Liver (tissue), 9 donors: ENCODE results near the gene CD247. TPM values are rescaled to one million over a fixed set of nuclear protein-coding genes. Genes with fewer than 3 reads are reported as not detected.

Source experiments
- DNase-seq: peaks from one replicate; pipeline ENCODE4 v3.0.0-alpha.2; 2017; ENCODE audit warnings: low spot score
- H3K27ac ChIP-seq, 2 donors: one replicate each; pipeline ENCODE4 v1.7.0; 2013; ENCODE audit warnings: inconsistent platforms in 2 of 2, low read length in 2 of 2, control low read depth in 1 of 2, low read depth in 1 of 2, mild to moderate bottlenecking in 1 of 2
- H3K27me3 ChIP-seq, 4 donors: one replicate each; pipeline versions ENCODE4 v1.6.1 to v1.7.0; 2013; ENCODE audit warnings: low read length in 3 of 4, inconsistent platforms in 1 of 4, mild to moderate bottlenecking in 1 of 4, moderate library complexity in 1 of 4; ENCODE audit not compliant: control insufficient read depth in 4 of 4, insufficient read depth in 4 of 4
- H3K36me3 ChIP-seq, 4 donors: one replicate each; pipeline versions ENCODE4 v1.6.1 to v1.7.0; 2013; ENCODE audit warnings: low read length in 3 of 4, mild to moderate bottlenecking in 3 of 4, low read depth in 1 of 4, moderate library complexity in 1 of 4; ENCODE audit not compliant: control insufficient read depth in 4 of 4, insufficient read depth in 3 of 4
- H3K4me1 ChIP-seq, 4 donors: one replicate each; pipeline versions ENCODE4 v1.6.1 to v1.7.0; 2013; ENCODE audit warnings: low read length in 3 of 4, mild to moderate bottlenecking in 3 of 4, moderate library complexity in 1 of 4; ENCODE audit not compliant: control insufficient read depth in 4 of 4, insufficient read depth in 4 of 4
- H3K4me3 ChIP-seq, 3 donors: one replicate each; pipeline versions ENCODE4 v1.6.1 to v1.7.0; 2013; ENCODE audit warnings: low read length in 3 of 3, control low read depth in 1 of 3, low read depth in 1 of 3, mild to moderate bottlenecking in 1 of 3
- H3K9ac ChIP-seq, 2 donors: one replicate each; pipeline ENCODE4 v1.7.0; 2013; ENCODE audit warnings: low read length in 2 of 2, mild to moderate bottlenecking in 2 of 2, moderate library complexity in 2 of 2, control low read depth in 1 of 2, low read depth in 1 of 2
- H3K9me3 ChIP-seq, 4 donors: one replicate each; pipeline versions ENCODE4 v1.6.1 to v1.7.0; 2013; ENCODE audit warnings: low read length in 3 of 4; ENCODE audit not compliant: control insufficient read depth in 4 of 4
- ATF3 ChIP-seq: IDR thresholded peaks from 2 replicates; pipeline ENCODE4 v1.6.1; 2016; ENCODE audit warnings: antibody characterized with exemption
- EGR1 ChIP-seq, 2 donors: IDR thresholded peaks; 2 replicates each; pipeline ENCODE4 v1.6.1; 2016 to 2018; ENCODE audit warnings: antibody characterized with exemption in 2 of 2, low read depth in 2 of 2
- FOXA1 ChIP-seq: IDR thresholded peaks from 2 replicates; pipeline ENCODE4 v1.6.1; 2016; ENCODE audit warnings: antibody characterized with exemption
- FOXA2 ChIP-seq: IDR thresholded peaks from 2 replicates; pipeline ENCODE4 v1.6.1; 2016; ENCODE audit warnings: antibody characterized with exemption
- GABPA ChIP-seq, 2 donors: IDR thresholded peaks in 1 of 2; conservative IDR thresholded peaks in 1 of 2; 2 replicates each; pipeline ENCODE4 v1.6.1; 2016; ENCODE audit warnings: antibody characterized with exemption in 2 of 2, mild to moderate bottlenecking in 1 of 2, moderate library complexity in 1 of 2
- HNF4A ChIP-seq, 2 donors: conservative IDR thresholded peaks; 2 replicates each; pipeline ENCODE4 v1.6.1; 2016; ENCODE audit warnings: antibody characterized with exemption in 2 of 2, mild to moderate bottlenecking in 2 of 2
- HNF4G ChIP-seq: IDR thresholded peaks from 2 replicates; pipeline ENCODE4 v1.6.1; 2016; ENCODE audit warnings: antibody characterized with exemption
- JUND ChIP-seq, 2 donors: IDR thresholded peaks; 2 replicates each; pipeline ENCODE4 v1.6.1; 2016; ENCODE audit warnings: antibody characterized with exemption in 2 of 2
- MAX ChIP-seq: IDR thresholded peaks from 2 replicates; pipeline ENCODE4 v1.6.1; 2016; ENCODE audit warnings: antibody characterized with exemption
- NR2F2 ChIP-seq: IDR thresholded peaks from 2 replicates; pipeline ENCODE4 v1.6.1; 2016; ENCODE audit warnings: antibody characterized with exemption
- RAD21 ChIP-seq, 2 donors: IDR thresholded peaks; 2 replicates each; pipeline ENCODE4 v1.6.1; 2016; ENCODE audit warnings: antibody characterized with exemption in 2 of 2, mild to moderate bottlenecking in 2 of 2
- REST ChIP-seq: IDR thresholded peaks from 2 replicates; pipeline ENCODE4 v1.6.1; 2016; ENCODE audit warnings: antibody characterized with exemption, mild to moderate bottlenecking
- RXRA ChIP-seq, 2 donors: IDR thresholded peaks; 2 replicates each; pipeline ENCODE4 v1.6.1; 2017 to 2018; ENCODE audit warnings: antibody characterized with exemption in 2 of 2, mild to moderate bottlenecking in 1 of 2
- SP1 ChIP-seq: IDR thresholded peaks from 2 replicates; pipeline ENCODE4 v1.6.1; 2018; ENCODE audit warnings: antibody characterized with exemption, mild to moderate bottlenecking
- TAF1 ChIP-seq: conservative IDR thresholded peaks from 2 replicates; pipeline ENCODE4 v1.6.1; 2016; ENCODE audit warnings: antibody characterized with exemption, mild to moderate bottlenecking
- YY1 ChIP-seq: IDR thresholded peaks from 2 replicates; pipeline ENCODE4 v1.6.1; 2016; ENCODE audit warnings: antibody characterized with exemption, mild to moderate bottlenecking
- ZBTB33 ChIP-seq: IDR thresholded peaks from 2 replicates; pipeline ENCODE4 v1.6.1; 2016; ENCODE audit warnings: antibody characterized with exemption
- WGBS: extraction: QIAGEN DNeasy Blood & Tissue Kit; methylation state at CpG from one replicate; pipeline ENCODE4 v1.1.7; 2013; 5-methylcytosine and 5-hydroxymethylcytosine counted together
- polyA plus RNA-seq, 2 donors: library from polyadenylated mRNA; stranded (reverse) in 1 of 2; unstranded in 1 of 2; fragments of 200-250 nt in 1 of 2; fragments of >200 nt in 1 of 2; fragmentation: Nextera tagmentation in 1 of 2; extraction: Ambion mirVana in 1 of 2; gene quantifications; one replicate each; pipeline versions ENCODE4 v1.2.1 to v1.2.3, GENCODE V29; 2013 to 2015
- total RNA-seq, 2 donors: library from RNA; depleted of rRNA; stranded (reverse); fragments of >200 nt; gene quantifications; one replicate each; pipeline ENCODE4 v1.2.3, GENCODE V29; 2014
- donor health status: healthy.
- donor health status: healthy.
- donor health status: healthy.
- donor health status: healthy.
- donor health status: healthy.

Gene CD247
- total and polyA plus RNA-seq, 4 donors, result 0.61 to 2.2 (median 1.6) TPM

- 68% methylated on average over 4 of the region's 4 CpGs for WGBS
- Histone ChIP-seq H3K9ac (no peak overlapping the region), H3K4me1 (no peaks in the 10 kb centered on the region), H3K9me3 (no peaks in the 10 kb centered on the region), H3K4me3 (no peak overlapping the region), H3K27me3 (peaks cover 0 to 7% (median 0%) of the 10 kb centered on the region in 4 donors), H3K36me3 (no peaks in the 10 kb centered on the region), H3K27ac (no peak overlapping the region)
- TF ChIP-seq FOXA1 (no peak), ZBTB33 (no peak), TAF1 (no peak), FOXA2 (no peak), EGR1 (IDR thresholded peaks at IDR 0.05; ENCODE audit: low read depth in 2 of 2) (no peak), YY1 (no peak), ATF3 (no peak), GABPA (IDR thresholded peaks at IDR 0.05 in 1 of 2, conservative IDR thresholded peaks at IDR 0.05 in 1 of 2) (no peak), HNF4G (no peak), NR2F2 (no peak), HNF4A (conservative IDR thresholded peaks at IDR 0.05) (no peak), SP1 (no peak), REST (no peak), RAD21 (IDR thresholded peaks at IDR 0.05) (no peak), MAX (no peak), RXRA (IDR thresholded peaks at IDR 0.05) (no peak)
- DNase-seq, result no peak
Measured at GRCh38 chr1:167499106-167499505, 19.2 kb downstream of the CD247 start.

GRCh38 chr1:167496797-167497619 is 21.3 kb downstream of the CD247 start:
- no peak for DNase-seq
- 87% methylated on average over 11 of the region's 11 CpGs for WGBS
- Histone ChIP-seq H3K36me3 (no peaks in the 10 kb centered on the region), H3K4me1 (no peaks in the 10 kb centered on the region), H3K27me3 (peaks cover 0 to 2% (median 0%) of the 10 kb centered on the region in 4 donors), H3K4me3 (no peak overlapping the region), H3K9ac (no peak overlapping the region), H3K9me3 (no peaks in the 10 kb centered on the region), H3K27ac (no peak overlapping the region)
- no peak for TF ChIP-seq NR2F2
- TF ChIP-seq ATF3, result no peak
- TF ChIP-seq RAD21 (IDR thresholded peaks at IDR 0.05), result no peak
- TF ChIP-seq MAX, result no peak
- no peak for TF ChIP-seq HNF4A (conservative IDR thresholded peaks at IDR 0.05)
- no peak for TF ChIP-seq REST
- TF ChIP-seq JUND (IDR thresholded peaks at IDR 0.05), result no peak
